Colonic mucosa (tissue), 4 donors: ENCODE measurements around the gene EFHC1. TPM values are rescaled to one million over a fixed set of nuclear protein-coding genes. Genes with fewer than 3 reads are reported as not detected.

ENCODE experiments used
- DNase-seq: peaks from one replicate; pipeline ENCODE4 v3.0.0-alpha.2; 2020
- H3K27ac ChIP-seq: fragments of 200-600 bp; one replicate; pipeline ENCODE4 v1.8.0; 2021
- H3K27me3 ChIP-seq: fragments of 200-600 bp; one replicate; pipeline ENCODE4 v1.8.0; 2021
- H3K36me3 ChIP-seq: fragments of 200-600 bp; one replicate; pipeline ENCODE4 v1.8.0; 2021
- H3K4me1 ChIP-seq: fragments of 200-600 bp; one replicate; pipeline ENCODE4 v1.8.0; 2021; ENCODE audit warnings: mild to moderate bottlenecking
- H3K4me3 ChIP-seq: fragments of 200-600 bp; one replicate; pipeline ENCODE4 v1.8.0; 2021
- H3K9ac ChIP-seq, 2 donors: one replicate each; pipeline ENCODE4 v1.7.0; 2013; ENCODE audit warnings: control low read depth in 2 of 2, low read depth in 2 of 2, low read length in 2 of 2
- H3K9me3 ChIP-seq: fragments of 200-600 bp; one replicate; pipeline ENCODE4 v1.8.0; 2021
- CTCF ChIP-seq: fragments of 200-600 bp; IDR thresholded peaks from one replicate; pipeline ENCODE4 v1.8.0; 2022; ENCODE audit warnings: antibody characterized with exemption, mild to moderate bottlenecking
- intact Hi-C: fragments of 100-400 bp; cut with DNase I; formaldehyde crosslinking; loops from one replicate; pipeline ENCODE4 v1.14.1; 2022
- total RNA-seq, 2 donors: library from RNA; stranded (reverse); fragmentation: NEBNext Ultra II Directional in 1 of 2; extraction: Animal tissue kit (Norgen Biotek cat#: 25700) in 1 of 2; gene quantifications; one replicate each; pipeline ENCODE4 v1.2.1, GENCODE V29; 2021
- donor health status: healthy.
- donor health status: DM: no; HTN: no; CAD: no.
- donor health status: DM: no; HTN: no; CAD: no.

The EFHC1 gene
- total RNA-seq, 2 donors from 2014 or later: 6.2 to 9.5 TPM

GRCh38 chr6:52499026-52499425, 78.9 kb downstream of the EFHC1 start:
- intact Hi-C loops: no loop called here
- peaks cover 4% of the 10 kb centered on the region for H3K4me1 ChIP-seq
- no peaks in the 10 kb centered on the region for H3K9me3 ChIP-seq
- no peak for TF ChIP-seq CTCF
- H3K36me3 ChIP-seq: peaks cover 5% of the 10 kb centered on the region
- no peak for DNase-seq
- H3K27ac ChIP-seq: no peak overlapping the region
- H3K9ac ChIP-seq: peak overlapping the region in 1 of 2 donors; percentile 0
- no peak overlapping the region for H3K4me3 ChIP-seq
- H3K27me3 ChIP-seq: no peaks in the 10 kb centered on the region

GRCh38 chr6:52499681-52500236, 79.6 kb downstream of the EFHC1 start:
- Histone ChIP-seq H3K36me3 (peaks cover 5% of the 10 kb centered on the region), H3K9me3 (no peaks in the 10 kb centered on the region), H3K4me1 (peaks cover 4% of the 10 kb centered on the region), H3K27me3 (no peaks in the 10 kb centered on the region), H3K4me3 (no peak overlapping the region), H3K27ac (no peak overlapping the region), H3K9ac (no peak overlapping the region)
- intact Hi-C loops: loop anchor here (10.0 kb wide), 1 partner anchor 165 kb away; no protein-coding TSS in a partner anchor
- DNase-seq: no peak
- no peak for TF ChIP-seq CTCF

- no peaks in the 10 kb centered on the region for H3K27me3 ChIP-seq
- H3K4me1 ChIP-seq: peaks cover 4% of the 10 kb centered on the region
- peaks cover 5% of the 10 kb centered on the region for H3K36me3 ChIP-seq
- intact Hi-C loops: loop anchor here (10.0 kb wide), 1 partner anchor 164 kb away; no protein-coding TSS in a partner anchor
- H3K27ac ChIP-seq: no peak overlapping the region
- no peak for DNase-seq
- TF ChIP-seq CTCF: no peak
- no peak overlapping the region for H3K4me3 ChIP-seq
- no peak overlapping the region for H3K9ac ChIP-seq
- no peaks in the 10 kb centered on the region for H3K9me3 ChIP-seq
Observed at GRCh38 chr6:52500238-52501129, 80.3 kb downstream of the EFHC1 start.

- H3K4me1 ChIP-seq: peaks cover 4% of the 10 kb centered on the region
- no peaks in the 10 kb centered on the region for H3K9me3 ChIP-seq
- no peak for DNase-seq
- H3K36me3 ChIP-seq: peaks cover 5% of the 10 kb centered on the region
- no peak overlapping the region for H3K4me3 ChIP-seq
- no peak overlapping the region for H3K9ac ChIP-seq
- TF ChIP-seq CTCF: no peak
- H3K27ac ChIP-seq: no peak overlapping the region
- H3K27me3 ChIP-seq: no peaks in the 10 kb centered on the region
- intact Hi-C loops: loop anchor here (10.0 kb wide), 1 partner anchor 162 kb away; no protein-coding TSS in a partner anchor
Observed at GRCh38 chr6:52502306-52503029, 82.3 kb downstream of the EFHC1 start.

GRCh38 chr6:52503323-52503747, 83.2 kb downstream of the EFHC1 start:
- intact Hi-C loops: loop anchor here (10.0 kb wide), 1 partner anchor 161 kb away; no protein-coding TSS in a partner anchor
- no peaks in the 10 kb centered on the region for H3K27me3 ChIP-seq
- peaks cover 5% of the 10 kb centered on the region for H3K36me3 ChIP-seq
- no peak overlapping the region for H3K4me3 ChIP-seq
- peaks cover 4% of the 10 kb centered on the region for H3K4me1 ChIP-seq
- peak overlapping the region; percentile 54 for H3K27ac ChIP-seq
- peak overlapping the region in 1 of 2 donors; percentile 73 for H3K9ac ChIP-seq
- no peak for DNase-seq
- no peaks in the 10 kb centered on the region for H3K9me3 ChIP-seq
- no peak for TF ChIP-seq CTCF
